Measurements from ENCODE around the gene ASB16. TPM values are rescaled to one million over a fixed set of nuclear protein-coding genes. Genes with fewer than 3 reads are reported as not detected.

ASB16 gene
- total and polyA plus RNA-seq, 9 of the 15 experiments (the other 6 are each of a cell fraction or from before 2014, with no cell fraction given): 0.03 to 0.07 TPM; not detected in 7

DNA sequence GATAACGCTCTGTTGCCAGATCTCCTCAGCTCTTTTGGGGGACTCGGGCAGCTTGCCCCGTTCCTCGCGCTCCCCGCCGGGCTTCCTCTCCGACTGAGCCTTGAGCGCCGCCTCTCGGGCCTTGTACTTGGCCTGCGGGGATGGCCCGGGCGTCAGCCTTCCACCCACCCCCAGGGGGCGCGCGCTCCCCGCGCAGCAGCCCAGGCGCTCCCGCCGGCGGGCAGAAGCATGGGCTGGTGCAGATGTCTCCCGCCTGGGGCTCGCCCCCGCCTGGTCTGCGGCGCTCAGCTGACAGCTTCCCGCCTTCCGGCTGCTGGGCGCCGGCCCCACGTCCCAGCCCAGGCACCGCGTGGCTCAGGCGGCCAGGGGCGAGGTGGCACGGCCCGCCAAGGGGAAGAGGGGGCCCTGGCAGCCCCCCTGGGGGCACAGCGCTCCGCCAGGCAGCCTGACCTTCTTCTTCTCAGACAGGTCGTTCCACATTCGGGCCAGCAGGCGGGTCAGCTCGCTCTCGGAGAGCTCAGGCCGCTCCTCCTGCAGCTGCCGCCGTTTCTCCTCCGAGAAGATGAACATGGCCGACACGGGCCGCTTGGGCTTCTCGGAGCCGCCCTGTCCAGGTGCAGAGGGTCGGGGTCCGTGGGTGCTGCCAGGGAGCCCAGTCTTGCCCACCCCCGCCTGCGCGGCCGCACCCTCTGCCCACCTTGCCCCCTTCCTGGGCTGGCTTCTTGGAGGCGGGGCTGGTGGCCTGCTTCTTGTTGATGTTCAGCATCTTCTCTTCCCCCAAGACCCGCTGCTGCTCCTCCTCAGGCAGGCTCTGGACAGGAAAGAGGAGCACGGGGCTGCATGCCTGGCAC is 40.1 kb downstream of the ASB16 start (continued):
- TF ChIP-seq POLR2H (tag; IDR thresholded peaks at IDR 0.05; ENCODE audit: low read depth) (no peak), TCFL5 (CRISPR knock-in tag; conservative IDR thresholded peaks at IDR 0.05) (no peak), ZNF707 (CRISPR knock-in tag; conservative IDR thresholded peaks at IDR 0.05) (no peak), ZNF696 (CRISPR knock-in tag; conservative IDR thresholded peaks at IDR 0.05) (no peak), MTA1 (IDR thresholded peaks at IDR 0.05; ENCODE audit: borderline replicate concordance) (no peak), ZZZ3 (IDR thresholded peaks at IDR 0.05) (no peak), HIVEP1 (CRISPR knock-in tag; IDR thresholded peaks at IDR 0.05) (no peak), FOXA3 (CRISPR knock-in tag; conservative IDR thresholded peaks at IDR 0.05 in 1 of 2, IDR thresholded peaks at IDR 0.05 in 1 of 2) (no peak), E2F3 (CRISPR knock-in tag; IDR thresholded peaks at IDR 0.05) (peak; percentile 96), JUNB (CRISPR knock-in tag; conservative IDR thresholded peaks at IDR 0.05) (no peak), SMARCA4 (IDR thresholded peaks at IDR 0.05) (0 out of 2 replicates have a peak, but pooled peaks have one; percentile 38), ZNF24 (IDR thresholded peaks at IDR 0.05) (peak; percentile 72; the same call in 1 of the 2 replicates), IFI16 (CRISPR knock-in tag; IDR thresholded peaks at IDR 0.05) (no peak), TOE1 (IDR thresholded peaks at IDR 0.05; ENCODE audit: borderline replicate concordance) (no peak), TOE1 (CRISPR knock-in tag; IDR thresholded peaks at IDR 0.05; ENCODE audit: borderline replicate concordance, low read depth) (no peak)
- TF ChIP-seq, protein P1, sequence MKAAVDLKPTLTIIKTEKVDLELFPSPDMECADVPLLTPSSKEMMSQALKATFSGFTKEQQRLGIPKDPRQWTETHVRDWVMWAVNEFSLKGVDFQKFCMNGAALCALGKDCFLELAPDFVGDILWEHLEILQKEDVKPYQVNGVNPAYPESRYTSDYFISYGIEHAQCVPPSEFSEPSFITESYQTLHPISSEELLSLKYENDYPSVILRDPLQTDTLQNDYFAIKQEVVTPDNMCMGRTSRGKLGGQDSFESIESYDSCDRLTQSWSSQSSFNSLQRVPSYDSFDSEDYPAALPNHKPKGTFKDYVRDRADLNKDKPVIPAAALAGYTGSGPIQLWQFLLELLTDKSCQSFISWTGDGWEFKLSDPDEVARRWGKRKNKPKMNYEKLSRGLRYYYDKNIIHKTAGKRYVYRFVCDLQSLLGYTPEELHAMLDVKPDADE (conservative IDR thresholded peaks at IDR 0.05; ENCODE audit: control insufficient read depth, low read depth, low read length): peak; percentile 66; the same call in 1 of the 2 replicates
- TF ChIP-seq, protein P2, sequence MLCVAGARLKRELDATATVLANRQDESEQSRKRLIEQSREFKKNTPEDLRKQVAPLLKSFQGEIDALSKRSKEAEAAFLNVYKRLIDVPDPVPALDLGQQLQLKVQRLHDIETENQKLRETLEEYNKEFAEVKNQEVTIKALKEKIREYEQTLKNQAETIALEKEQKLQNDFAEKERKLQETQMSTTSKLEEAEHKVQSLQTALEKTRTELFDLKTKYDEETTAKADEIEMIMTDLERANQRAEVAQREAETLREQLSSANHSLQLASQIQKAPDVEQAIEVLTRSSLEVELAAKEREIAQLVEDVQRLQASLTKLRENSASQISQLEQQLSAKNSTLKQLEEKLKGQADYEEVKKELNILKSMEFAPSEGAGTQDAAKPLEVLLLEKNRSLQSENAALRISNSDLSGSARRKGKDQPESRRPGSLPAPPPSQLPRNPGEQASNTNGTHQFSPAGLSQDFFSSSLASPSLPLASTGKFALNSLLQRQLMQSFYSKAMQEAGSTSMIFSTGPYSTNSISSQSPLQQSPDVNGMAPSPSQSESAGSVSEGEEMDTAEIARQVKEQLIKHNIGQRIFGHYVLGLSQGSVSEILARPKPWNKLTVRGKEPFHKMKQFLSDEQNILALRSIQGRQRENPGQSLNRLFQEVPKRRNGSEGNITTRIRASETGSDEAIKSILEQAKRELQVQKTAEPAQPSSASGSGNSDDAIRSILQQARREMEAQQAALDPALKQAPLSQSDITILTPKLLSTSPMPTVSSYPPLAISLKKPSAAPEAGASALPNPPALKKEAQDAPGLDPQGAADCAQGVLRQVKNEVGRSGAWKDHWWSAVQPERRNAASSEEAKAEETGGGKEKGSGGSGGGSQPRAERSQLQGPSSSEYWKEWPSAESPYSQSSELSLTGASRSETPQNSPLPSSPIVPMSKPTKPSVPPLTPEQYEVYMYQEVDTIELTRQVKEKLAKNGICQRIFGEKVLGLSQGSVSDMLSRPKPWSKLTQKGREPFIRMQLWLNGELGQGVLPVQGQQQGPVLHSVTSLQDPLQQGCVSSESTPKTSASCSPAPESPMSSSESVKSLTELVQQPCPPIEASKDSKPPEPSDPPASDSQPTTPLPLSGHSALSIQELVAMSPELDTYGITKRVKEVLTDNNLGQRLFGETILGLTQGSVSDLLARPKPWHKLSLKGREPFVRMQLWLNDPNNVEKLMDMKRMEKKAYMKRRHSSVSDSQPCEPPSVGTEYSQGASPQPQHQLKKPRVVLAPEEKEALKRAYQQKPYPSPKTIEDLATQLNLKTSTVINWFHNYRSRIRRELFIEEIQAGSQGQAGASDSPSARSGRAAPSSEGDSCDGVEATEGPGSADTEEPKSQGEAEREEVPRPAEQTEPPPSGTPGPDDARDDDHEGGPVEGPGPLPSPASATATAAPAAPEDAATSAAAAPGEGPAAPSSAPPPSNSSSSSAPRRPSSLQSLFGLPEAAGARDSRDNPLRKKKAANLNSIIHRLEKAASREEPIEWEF (CRISPR knock-in tag; IDR thresholded peaks at IDR 0.05): 0 out of 2 replicates have a peak, but pooled peaks have one; percentile 42
- TF ChIP-seq, protein P3, sequence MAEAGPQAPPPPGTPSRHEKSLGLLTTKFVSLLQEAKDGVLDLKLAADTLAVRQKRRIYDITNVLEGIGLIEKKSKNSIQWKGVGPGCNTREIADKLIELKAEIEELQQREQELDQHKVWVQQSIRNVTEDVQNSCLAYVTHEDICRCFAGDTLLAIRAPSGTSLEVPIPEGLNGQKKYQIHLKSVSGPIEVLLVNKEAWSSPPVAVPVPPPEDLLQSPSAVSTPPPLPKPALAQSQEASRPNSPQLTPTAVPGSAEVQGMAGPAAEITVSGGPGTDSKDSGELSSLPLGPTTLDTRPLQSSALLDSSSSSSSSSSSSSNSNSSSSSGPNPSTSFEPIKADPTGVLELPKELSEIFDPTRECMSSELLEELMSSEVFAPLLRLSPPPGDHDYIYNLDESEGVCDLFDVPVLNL (CRISPR knock-in tag; IDR thresholded peaks at IDR 0.05; ENCODE audit: low read depth): no peak; the same call in 1 of the 2 replicates
- TF ChIP-seq, protein P4, sequence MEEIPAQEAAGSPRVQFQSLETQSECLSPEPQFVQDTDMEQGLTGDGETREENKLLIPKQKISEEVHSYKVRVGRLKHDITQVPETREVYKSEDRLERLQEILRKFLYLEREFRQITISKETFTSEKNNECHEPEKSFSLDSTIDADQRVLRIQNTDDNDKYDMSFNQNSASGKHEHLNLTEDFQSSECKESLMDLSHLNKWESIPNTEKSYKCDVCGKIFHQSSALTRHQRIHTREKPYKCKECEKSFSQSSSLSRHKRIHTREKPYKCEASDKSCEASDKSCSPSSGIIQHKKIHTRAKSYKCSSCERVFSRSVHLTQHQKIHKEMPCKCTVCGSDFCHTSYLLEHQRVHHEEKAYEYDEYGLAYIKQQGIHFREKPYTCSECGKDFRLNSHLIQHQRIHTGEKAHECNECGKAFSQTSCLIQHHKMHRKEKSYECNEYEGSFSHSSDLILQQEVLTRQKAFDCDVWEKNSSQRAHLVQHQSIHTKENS (CRISPR knock-in tag; IDR thresholded peaks at IDR 0.05): no peak
